ENCODE data around the gene OVOL2.
A peak's percentile ranks its signal among the peaks of the same experiment; 100 is the strongest.

The OVOL2 gene

DNA sequence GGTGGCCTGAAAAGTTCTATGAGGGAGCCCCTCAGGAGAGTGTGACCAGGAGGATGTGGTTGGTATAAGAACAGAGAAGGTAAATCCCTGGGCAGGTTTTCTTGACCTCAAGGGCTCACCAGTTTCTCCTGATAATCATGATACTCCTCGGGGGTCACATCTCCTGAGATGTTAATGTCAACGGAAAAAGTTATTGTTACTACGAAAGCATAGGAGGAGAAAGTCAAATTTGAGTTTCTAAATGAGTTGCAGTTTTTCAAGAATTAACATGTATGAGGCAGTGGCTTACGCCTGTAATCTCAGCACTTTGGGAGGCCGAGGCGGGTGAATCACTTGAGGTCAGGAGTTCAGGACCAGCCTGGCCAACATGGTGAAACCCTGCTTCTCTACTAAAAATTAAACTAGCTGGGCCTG, 65.5 kb downstream of the OVOL2 start:
- FAIRE-seq, result no peak
- DNase-seq (ENCODE audit: insufficient read length, low spot score), result no peak

DNA sequence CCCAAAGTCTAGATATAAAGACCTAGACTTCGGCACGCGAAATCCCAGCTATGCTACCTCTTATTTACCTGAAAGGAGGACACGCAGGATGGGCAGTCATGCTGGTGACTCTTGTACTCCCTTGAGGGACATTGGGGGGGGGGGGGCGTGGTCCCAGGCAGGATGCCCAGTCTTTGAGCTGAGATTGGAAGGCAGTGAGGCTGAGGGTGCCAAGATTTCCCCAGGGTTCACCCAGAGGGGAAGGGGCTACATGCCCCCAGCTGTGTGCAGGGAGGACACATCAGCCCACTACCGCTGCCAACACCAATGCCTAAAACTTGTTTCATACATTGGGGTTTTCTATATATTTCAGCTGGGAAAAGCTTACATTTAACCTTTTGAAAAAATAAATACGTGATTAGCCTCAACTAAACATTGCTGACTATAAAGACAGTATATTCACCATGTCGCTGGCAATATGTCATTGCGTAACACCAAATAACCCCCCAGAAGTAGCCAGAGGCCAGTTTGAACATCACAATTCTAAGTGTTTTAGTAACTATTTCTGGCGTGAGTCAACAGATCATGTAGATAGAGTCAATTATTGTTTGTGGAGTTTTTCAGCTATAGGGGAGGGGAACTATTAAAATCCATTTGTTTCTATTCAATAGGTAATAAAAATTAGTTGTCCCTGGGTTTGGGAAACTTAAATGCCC, 67.3 kb downstream of the OVOL2 start:
- FAIRE-seq, result no peak
- peak; percentile 36 for DNase-seq (ENCODE audit: insufficient read length, low spot score)

DNA sequence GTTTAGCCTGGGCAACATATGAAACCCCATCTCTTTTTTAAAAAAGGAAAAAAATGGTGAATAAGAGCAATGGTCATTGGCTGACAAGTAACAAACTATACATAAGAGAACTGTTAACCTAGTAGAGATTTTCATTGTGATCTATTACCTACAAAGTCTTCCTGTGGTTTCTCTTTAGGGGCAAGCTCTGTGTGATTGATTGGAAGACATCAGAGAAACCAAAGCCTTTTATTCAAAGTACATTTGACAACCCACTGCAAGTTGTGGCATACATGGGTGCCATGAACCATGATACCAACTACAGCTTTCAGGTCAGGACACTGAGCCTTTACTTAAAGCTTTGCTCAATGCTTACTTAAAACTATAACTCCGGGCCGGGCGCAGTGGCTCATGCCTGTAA, 69.7 kb downstream of the OVOL2 start:
- DNase-seq (ENCODE audit: insufficient read length, low spot score) (no peak), FAIRE-seq (no peak)

DNA sequence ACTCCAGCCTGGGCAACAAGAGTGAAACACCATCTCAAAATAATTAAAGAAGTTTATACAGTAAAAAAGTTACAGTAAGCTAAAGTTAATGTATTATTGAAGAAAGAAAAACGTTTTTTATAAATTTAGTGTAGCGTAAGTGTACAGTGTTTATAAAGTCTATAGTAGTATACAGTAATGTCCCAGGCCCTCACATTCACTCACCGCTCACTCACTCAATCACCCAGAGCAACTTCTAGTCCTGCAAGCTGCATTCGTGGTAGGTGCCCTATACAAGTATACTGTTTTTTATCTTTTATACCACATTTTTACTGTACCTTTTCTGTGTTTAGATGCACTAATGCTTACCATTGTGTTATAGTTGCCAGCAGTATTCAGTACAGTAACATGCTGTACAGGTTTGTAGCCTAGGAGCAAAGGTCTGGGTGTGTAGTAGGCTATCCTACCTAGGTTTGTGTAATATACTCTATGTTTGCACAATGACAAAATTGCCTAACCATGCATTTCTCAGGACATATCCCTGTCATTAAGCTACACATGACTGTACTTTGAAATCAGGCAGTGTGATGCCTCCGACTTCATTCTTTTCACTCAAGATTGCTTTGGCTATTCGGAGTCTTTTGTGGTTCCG, 72.2 kb downstream of the OVOL2 start:
- FAIRE-seq, result no peak
- no peak for DNase-seq (ENCODE audit: insufficient read length, low spot score)

DNA sequence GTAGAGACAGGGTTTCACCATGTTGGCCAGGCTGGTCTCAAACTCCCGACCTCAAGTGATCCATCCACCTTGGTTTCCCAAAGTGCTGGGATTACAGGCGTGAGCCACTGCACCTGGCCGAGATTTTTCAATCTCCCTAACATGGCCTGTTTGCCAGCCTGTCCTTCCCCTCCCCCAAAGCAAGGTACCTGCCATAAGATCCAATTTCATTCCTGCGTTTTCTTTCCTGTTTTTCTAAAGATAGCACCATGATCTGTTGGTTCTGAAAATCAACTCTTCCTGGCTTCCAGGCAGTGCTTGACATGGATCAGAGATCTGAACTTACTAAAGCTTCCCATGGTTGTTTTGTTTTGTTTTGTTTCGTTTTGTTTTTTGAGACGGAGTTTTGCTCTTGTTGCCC, 81.4 kb downstream of the OVOL2 start:
- no peak for FAIRE-seq
- no peak for DNase-seq (ENCODE audit: insufficient read length, low spot score)
